Subcutaneous adipose tissue (tissue), 4 donors: ENCODE measurements around the gene ATP6V1G2. TPM values are rescaled to one million over a fixed set of nuclear protein-coding genes. Genes with fewer than 3 reads are reported as not detected.

ENCODE experiments used
- total RNA-seq, 4 donors: library from RNA; depleted of rRNA; stranded (reverse); fragments of >200 nt; gene quantifications; one replicate each; pipeline ENCODE4 v1.1.0, GENCODE V29; 2016
- TF ChIP-seq, protein P1 (sequence below): fragments of 450-650 bp; IDR thresholded peaks from one replicate; pipeline ENCODE4 v1.5.1; 2016; ENCODE audit warnings: low read depth, mild to moderate bottlenecking, control low read depth, antibody characterized with exemption, moderate library complexity

ATP6V1G2 gene
- total RNA-seq, 4 donors from 2014 or later, result 0.68 to 1.5 TPM; not detected in 2

DNA sequence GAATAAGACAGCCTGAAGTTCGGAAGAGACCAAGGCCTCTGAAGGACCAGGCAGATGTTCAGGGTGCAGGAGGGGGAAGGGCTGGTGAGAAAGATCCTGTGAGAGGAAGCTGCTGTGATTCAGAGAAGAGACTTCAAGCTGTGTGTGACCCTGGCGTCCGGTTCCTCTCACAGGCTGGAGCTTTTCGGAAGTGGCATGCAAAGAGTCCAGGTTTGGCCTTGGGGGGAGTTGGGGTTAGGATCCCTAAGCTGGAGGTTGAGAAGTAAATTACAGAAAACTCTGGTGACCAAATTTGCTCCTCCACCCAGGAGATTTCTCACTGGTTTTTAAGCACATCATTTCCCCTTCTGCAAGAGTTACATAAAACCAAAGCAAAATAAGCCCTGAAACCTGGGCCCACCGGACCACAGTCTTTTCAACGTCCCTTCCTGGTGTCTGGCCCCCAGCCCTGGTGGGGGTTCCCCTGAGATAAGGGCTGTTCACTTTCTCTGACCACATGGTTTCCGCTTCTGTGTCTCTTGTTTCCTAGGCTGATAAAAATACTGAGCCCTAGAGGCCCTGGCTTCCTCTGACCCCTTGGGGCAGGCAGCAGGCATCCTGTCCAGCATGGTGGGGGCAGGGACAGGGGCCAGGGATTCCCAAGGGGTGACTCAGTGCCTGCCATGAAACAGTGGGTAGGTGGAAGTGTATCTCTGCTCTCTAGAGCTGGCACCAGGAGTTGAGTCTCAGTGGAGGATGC lies 13.7 kb upstream of the ATP6V1G2 start:
- TF ChIP-seq, protein P1, sequence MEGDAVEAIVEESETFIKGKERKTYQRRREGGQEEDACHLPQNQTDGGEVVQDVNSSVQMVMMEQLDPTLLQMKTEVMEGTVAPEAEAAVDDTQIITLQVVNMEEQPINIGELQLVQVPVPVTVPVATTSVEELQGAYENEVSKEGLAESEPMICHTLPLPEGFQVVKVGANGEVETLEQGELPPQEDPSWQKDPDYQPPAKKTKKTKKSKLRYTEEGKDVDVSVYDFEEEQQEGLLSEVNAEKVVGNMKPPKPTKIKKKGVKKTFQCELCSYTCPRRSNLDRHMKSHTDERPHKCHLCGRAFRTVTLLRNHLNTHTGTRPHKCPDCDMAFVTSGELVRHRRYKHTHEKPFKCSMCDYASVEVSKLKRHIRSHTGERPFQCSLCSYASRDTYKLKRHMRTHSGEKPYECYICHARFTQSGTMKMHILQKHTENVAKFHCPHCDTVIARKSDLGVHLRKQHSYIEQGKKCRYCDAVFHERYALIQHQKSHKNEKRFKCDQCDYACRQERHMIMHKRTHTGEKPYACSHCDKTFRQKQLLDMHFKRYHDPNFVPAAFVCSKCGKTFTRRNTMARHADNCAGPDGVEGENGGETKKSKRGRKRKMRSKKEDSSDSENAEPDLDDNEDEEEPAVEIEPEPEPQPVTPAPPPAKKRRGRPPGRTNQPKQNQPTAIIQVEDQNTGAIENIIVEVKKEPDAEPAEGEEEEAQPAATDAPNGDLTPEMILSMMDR, result no peak

DNA sequence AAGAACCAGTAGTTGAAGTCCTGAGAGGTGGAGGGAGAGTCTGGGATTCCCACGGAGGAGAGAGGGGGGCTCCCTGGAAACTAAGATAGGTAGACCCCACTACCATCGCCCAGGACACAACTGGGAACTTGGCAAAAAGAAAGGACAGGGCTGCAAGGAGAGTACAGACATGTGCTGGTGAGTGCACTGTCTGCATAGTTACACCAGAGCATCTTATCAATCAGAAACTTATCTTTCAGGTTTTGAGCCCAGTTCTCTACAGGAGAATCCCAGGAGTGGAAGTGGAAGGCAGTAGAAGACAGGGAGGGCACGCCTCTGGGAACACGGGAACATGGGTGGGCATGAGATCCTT lies 13.2 kb upstream of the ATP6V1G2 start:
- TF ChIP-seq, protein P1, result no peak

DNA sequence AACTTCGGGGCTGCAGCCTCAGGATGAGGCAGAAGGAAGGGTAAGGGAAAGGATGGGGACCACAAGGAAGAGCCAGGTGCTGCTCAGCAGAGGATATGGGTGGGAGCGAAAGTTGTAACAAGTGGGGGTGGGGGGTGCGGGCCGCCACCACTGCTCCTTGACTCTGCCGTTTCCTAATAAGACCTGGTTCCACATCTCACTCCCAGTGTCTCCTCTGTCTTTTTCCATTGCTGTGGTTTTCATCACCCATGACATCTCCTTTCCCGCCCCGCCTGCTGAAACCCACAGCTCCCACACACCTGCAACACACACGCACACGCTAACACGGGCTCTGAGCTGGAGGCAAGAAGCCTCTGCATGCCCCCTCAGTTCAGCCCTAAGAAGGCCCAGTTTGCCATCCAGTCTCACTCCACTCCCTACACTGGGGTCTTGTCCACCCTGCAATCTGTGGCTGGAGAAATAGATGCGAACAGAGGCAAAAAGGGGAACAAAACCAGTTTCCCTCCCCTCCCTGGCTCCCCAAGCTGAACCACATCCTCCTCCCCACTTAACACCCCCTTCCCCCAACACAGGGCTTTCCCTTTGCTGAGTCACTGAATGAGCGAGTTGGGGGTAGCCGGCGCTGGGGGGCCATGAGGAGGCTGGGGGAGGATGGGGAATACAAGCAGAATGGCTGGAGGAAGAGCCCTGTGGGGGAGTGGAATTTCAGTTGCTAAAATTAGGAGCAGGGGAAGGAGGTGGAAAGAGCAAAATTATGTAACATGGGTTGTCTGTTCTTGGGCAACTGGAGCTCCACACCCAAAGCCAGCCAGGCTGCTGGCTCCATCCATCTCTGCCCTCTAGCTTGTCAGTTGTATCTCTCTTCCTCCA lies 12.5 kb upstream of the ATP6V1G2 start:
- TF ChIP-seq, protein P1, result no peak

DNA sequence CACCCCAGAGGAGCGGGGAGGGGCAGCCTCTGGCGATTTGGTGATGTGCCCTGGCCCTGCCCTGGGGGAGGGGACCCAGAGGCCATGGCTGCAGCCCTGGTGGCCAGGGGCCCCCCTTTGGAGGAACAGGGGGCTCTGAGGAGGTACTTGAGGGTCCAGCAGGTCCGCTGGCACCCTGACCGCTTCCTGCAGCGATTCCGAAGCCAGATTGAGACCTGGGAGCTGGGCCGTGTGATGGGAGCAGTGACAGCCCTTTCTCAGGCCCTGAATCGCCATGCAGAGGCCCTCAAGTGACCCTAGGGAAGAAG lies 11.9 kb upstream of the ATP6V1G2 start:
- TF ChIP-seq, protein P1, result no peak

DNA sequence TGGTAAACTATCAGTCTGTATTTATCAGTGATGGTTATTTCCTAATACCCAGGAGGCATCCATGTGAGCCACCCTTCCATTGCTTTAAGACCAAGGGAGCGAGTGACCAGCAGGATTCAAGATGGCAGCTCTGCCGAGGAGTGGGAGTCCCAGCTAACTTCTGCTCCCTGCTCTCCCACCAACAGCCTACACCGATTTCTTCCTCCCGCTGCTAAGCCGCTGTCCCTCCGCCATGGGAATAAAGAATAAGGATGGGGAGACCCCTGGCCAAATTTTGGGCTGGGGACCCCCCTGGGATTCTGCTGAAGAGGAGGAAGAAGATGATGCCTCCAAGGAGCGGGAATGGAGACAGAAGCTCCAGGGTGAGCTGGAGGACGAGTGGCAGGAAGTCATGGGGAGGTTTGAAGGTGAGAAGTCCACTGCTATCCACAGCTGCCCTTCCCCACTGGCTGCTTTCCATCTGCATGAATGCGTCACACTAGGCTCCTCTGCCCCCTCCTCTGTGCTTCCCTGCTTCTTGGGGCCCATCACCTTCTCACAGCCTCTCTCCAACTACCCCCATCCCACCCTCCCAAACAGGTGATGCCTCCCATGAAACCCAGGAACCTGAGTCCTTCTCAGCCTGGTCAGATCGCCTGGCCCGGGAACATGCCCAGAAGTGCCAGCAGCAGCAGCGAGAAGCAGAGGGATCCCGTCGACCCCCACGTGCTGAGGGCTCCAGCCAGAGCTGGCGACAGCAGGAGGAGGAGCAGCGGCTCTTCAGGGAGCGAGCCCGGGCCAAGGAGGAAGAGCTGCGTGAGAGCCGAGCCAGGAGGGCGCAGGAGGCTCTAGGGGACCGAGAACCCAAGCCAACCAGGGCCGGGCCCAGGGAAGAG lies 11.3 kb upstream of the ATP6V1G2 start:
- TF ChIP-seq, protein P1, result no peak

DNA sequence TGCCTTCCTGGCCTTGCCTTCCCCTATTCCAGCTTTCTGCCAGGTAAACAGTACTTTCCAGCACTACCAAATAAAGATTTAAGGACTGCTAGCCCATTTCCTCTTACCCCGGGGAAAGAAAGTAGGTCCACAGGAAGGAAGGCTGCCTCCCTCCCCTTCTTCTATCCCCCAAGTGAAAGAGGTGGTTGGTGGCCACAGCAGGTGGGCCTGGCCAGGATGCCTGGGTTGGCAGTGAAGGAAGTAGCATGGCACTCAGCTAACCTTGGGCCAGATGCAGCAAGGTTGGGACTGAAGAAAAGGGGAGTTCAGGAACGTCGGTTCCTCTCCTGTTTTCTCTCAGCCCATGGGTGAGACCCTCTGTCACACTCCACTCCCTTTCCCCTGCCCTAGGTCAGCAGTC lies 9.9 kb upstream of the ATP6V1G2 start:
- TF ChIP-seq, protein P1, result no peak

DNA sequence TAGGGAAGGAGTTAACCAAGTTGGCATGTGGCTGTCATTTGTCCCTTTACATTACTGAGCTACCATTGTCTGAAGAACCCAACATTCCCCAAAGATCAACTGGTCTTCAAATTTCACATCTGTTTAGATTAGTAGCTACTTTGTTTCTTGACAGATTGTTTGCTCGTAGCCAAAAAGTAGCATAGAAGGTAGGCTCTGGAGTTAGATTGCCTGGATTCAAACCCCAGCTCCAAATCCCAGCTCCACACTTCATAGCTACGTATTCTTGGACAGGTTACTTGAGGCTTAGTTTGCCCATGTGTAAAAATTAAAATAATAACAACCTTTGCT lies 2.1 kb upstream of the ATP6V1G2 start:
- TF ChIP-seq, protein P1, result no peak
